Right lobe of liver (tissue), 6 donors: ENCODE data around the gene MNAT1. TPM values are rescaled to one million over a fixed set of nuclear protein-coding genes. Genes with fewer than 3 reads are reported as not detected.
A peak's percentile ranks its signal among the peaks of the same experiment; 100 is the strongest.

Experiments
- ATAC-seq, 4 donors: fragments of 200-7000 bp; cut with Tn5 transposase; one replicate each; pipeline ENCODE4 v1.9.1; 2020; ENCODE audit warnings: mild to moderate bottlenecking in 4 of 4, moderate library complexity in 4 of 4
- DNase-seq, 3 donors: peaks; one replicate each; pipeline ENCODE4 v3.0.0-alpha.2; 2020
- H3K27ac ChIP-seq, 3 donors: fragments of 200-600 bp; one replicate each; pipeline ENCODE4 v1.8.0; 2022
- H3K27me3 ChIP-seq, 2 donors: fragments of 200-600 bp; one replicate each; pipeline ENCODE4 v1.8.0; 2022
- H3K36me3 ChIP-seq, 4 donors: fragments of 200-600 bp; sonication (generic) in 1 of 4; one replicate each; pipeline versions ENCODE4 v1.5.1 to v1.8.0; 2017 to 2022; ENCODE audit warnings: control low read depth in 1 of 4
- H3K4me1 ChIP-seq, 4 donors: fragments of 200-600 bp; sonication (generic) in 1 of 4; one replicate each; pipeline versions ENCODE4 v1.5.1 to v1.8.0; 2017 to 2022; ENCODE audit warnings: control low read depth in 1 of 4
- H3K4me3 ChIP-seq, 3 donors: fragments of 200-600 bp; one replicate each; pipeline ENCODE4 v1.8.0; 2022
- H3K9me3 ChIP-seq, 4 donors: fragments of 200-600 bp; sonication (generic) in 1 of 4; one replicate each; pipeline versions ENCODE4 v1.5.1 to v1.8.0; 2017 to 2022; ENCODE audit warnings: control low read depth in 1 of 4
- POLR2A ChIP-seq: fragments of 450-650 bp; IDR thresholded peaks from one replicate; pipeline ENCODE4 v1.6.1; 2017; ENCODE audit warnings: antibody characterized with exemption, mild to moderate bottlenecking
- WGBS: methylation state at CpG from one replicate; pipeline ENCODE4 v1.1.6; 2018; ENCODE audit warnings: low coverage, low lambda C conversion rate; ENCODE audit not compliant: insufficient coverage; ENCODE audit errors: missing lambda C conversion rate; 5-methylcytosine and 5-hydroxymethylcytosine counted together
- intact Hi-C, 2 donors: fragments of 100-400 bp; cut with DNase I; formaldehyde crosslinking; loops; one replicate each; pipeline versions ENCODE4 v1.11.2 to v1.14.1; 2022
- total RNA-seq, 6 experiments: library from RNA; depleted of rRNA in 2 of 6; stranded (reverse); fragments of >200 nt in 2 of 6; fragmentation: NEBNext Ultra II Directional in 3 of 6; extraction: Animal tissue kit (Norgen Biotek cat#: 25700) in 3 of 6; gene quantifications; one replicate each; pipeline versions ENCODE4 v1.1.0 to v1.2.4, GENCODE V29; 2016 to 2023
- TF ChIP-seq, protein P1 (sequence below), 4 donors: fragments of 200-600 bp in 3 of 4; fragments of 450-650 bp in 1 of 4; IDR thresholded peaks; one replicate each; pipeline versions ENCODE4 v1.5.1 to v1.8.0; 2016 to 2022; ENCODE audit warnings: antibody characterized with exemption in 4 of 4, mild to moderate bottlenecking in 2 of 4
- donor health status: DM: no; HTN: yes; CAD: no.
- donor health status: DM: no; HTN: no; CAD: no.
- donor health status: DM: no; HTN: no; CAD: no.
- donor health status: DM: no; HTN: yes; CAD: no.
- donor health status: DM: no; HTN: yes; CAD: no.

Gene MNAT1
- total RNA-seq, 6 experiments from 2014 or later = 10.5 to 15.2 (median 12.3) TPM

DNA sequence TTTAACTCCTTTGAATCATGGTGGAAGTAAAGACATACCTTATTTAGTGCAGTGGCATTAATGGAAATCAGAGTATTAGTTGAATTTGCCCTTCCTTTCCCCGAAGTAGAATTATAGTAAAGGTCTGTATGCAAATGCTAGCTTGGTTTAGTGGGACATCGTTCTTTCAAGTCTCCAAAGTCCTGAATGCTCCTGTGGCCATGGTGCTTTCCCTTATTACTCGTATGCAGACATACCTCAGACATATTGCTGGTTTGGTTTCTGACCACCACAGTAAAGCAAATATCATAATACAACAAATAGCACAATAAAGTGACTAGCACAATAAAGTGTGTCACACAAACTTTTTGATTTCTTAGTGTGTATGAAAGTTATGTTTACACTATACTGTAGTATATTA is 52.3 kb downstream of the MNAT1 start:
- Histone ChIP-seq H3K9me3 (no peaks in the 10 kb centered on the region), H3K27ac (no peak overlapping the region), H3K4me3 (no peak overlapping the region), H3K36me3 (no peaks in the 10 kb centered on the region), H3K4me1 (peaks cover 0 to 7% (median 0%) of the 10 kb centered on the region in 4 donors), H3K27me3 (no peaks in the 10 kb centered on the region)
- intact Hi-C loops = no loop called here
- TF ChIP-seq, protein P1, sequence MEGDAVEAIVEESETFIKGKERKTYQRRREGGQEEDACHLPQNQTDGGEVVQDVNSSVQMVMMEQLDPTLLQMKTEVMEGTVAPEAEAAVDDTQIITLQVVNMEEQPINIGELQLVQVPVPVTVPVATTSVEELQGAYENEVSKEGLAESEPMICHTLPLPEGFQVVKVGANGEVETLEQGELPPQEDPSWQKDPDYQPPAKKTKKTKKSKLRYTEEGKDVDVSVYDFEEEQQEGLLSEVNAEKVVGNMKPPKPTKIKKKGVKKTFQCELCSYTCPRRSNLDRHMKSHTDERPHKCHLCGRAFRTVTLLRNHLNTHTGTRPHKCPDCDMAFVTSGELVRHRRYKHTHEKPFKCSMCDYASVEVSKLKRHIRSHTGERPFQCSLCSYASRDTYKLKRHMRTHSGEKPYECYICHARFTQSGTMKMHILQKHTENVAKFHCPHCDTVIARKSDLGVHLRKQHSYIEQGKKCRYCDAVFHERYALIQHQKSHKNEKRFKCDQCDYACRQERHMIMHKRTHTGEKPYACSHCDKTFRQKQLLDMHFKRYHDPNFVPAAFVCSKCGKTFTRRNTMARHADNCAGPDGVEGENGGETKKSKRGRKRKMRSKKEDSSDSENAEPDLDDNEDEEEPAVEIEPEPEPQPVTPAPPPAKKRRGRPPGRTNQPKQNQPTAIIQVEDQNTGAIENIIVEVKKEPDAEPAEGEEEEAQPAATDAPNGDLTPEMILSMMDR (IDR thresholded peaks at IDR 0.05) = no peak
- TF ChIP-seq POLR2A = no peak
- no peak for ATAC-seq
- 89% methylated on average over 3 of the region's 3 CpGs for WGBS
- no peak for DNase-seq

DNA sequence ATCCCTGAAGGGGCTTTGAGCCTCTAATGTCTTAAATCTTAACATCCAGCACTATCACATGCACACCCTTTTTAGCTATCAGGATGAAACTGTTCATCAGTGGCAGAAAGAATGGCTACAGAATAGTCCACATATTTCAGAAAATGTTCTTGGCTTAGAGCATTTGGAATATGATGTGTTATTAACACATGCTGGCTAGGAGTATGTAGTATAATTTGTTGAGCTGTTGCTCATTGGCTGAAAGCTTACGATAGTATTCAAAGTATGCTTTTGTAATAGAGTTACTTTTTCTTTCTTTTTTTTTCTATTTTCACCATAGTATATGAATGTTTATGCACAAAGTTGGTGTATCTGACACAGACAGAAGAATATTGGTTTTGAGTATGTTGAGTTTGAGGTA is 55.1 kb downstream of the MNAT1 start:
- H3K27ac ChIP-seq = no peak overlapping the region
- peaks cover 0 to 7% (median 0%) of the 10 kb centered on the region in 4 donors for H3K4me1 ChIP-seq
- no peak for ATAC-seq
- intact Hi-C loops = no loop called here
- TF ChIP-seq, protein P1 (IDR thresholded peaks at IDR 0.05) = no peak
- no peak for TF ChIP-seq POLR2A
- no peaks in the 10 kb centered on the region for H3K9me3 ChIP-seq
- no peaks in the 10 kb centered on the region for H3K27me3 ChIP-seq
- no peaks in the 10 kb centered on the region for H3K36me3 ChIP-seq
- no peak overlapping the region for H3K4me3 ChIP-seq
- 100% methylated on average over 1 of the region's 1 CpG for WGBS
- no peak for DNase-seq

DNA sequence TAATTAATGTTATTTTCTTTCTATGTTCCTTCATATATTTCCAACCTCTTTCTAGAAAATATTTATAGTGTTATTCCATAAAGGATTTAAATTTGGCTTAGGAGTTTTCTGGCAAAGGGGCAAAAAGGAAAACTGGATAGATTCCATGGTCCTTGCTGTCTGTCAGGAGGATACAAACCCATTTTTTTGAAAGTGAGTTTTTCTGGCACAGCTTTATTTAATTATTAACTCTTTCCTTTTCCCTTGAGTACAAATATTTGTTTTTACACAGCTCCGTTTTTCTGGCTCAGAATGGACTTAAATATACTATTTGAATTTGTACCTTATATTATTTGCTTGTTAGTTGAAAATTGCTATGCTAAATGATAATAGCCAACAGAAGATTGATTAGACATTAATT is 56.3 kb downstream of the MNAT1 start:
- no peak for TF ChIP-seq POLR2A
- TF ChIP-seq, protein P1 (IDR thresholded peaks at IDR 0.05) = no peak
- ATAC-seq (peak in 3 of 4 donors; percentile 40 to 88 (median 70)), DNase-seq (no peak)
- intact Hi-C loops = no loop called here
- WGBS = 33% methylated on average over 1 of the region's 1 CpG
- Histone ChIP-seq H3K36me3 (no peaks in the 10 kb centered on the region), H3K27ac (no peak overlapping the region), H3K27me3 (no peaks in the 10 kb centered on the region), H3K9me3 (no peaks in the 10 kb centered on the region), H3K4me1 (peaks cover 0 to 7% (median 0%) of the 10 kb centered on the region in 4 donors), H3K4me3 (no peak overlapping the region)

DNA sequence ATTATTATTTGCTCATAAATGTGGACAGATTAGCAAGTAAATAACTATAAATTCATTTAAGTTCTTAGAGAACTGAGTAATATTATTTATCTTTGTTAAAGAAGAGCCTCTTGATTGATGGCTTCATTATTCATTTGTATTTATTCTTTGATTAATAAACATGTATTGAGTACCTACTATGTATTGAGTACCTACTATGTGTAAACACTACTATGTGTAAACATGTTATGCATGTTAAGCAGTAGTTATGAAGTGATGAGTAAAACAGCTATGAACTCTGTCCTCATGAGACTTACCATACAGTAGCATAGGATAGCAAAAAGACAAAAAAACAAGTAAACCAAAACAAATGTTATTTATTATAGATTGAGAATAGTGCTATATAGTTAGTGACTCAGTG is 61.9 kb downstream of the MNAT1 start:
- Histone ChIP-seq H3K4me3 (no peak overlapping the region), H3K4me1 (peaks cover 0 to 5% (median 0%) of the 10 kb centered on the region in 4 donors), H3K9me3 (no peaks in the 10 kb centered on the region), H3K27ac (no peak overlapping the region), H3K36me3 (no peaks in the 10 kb centered on the region), H3K27me3 (no peaks in the 10 kb centered on the region)
- TF ChIP-seq, protein P1 (IDR thresholded peaks at IDR 0.05) = no peak
- intact Hi-C loops = no loop called here
- DNase-seq = no peak
- ATAC-seq = no peak

DNA sequence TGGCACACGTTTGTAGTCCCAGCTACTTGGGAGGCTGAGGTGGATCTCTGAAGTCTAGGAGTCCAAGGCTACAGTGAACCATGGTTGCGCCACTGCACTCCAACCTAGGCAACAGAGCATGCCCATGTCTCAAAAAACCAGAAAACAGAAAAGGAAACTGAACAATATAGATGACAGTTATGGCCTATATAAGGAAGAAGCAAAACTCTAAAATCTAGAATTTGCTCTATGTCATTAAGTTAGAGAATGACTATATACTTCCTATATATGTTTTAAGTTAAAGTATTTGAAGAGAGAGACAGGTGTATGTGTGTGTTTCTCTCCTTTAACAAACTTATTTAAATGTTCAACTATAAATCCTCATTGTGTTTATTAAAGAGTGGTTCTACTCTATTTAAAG is 65.8 kb downstream of the MNAT1 start:
- Histone ChIP-seq H3K4me1 (no peaks in the 10 kb centered on the region), H3K27me3 (no peaks in the 10 kb centered on the region), H3K36me3 (no peaks in the 10 kb centered on the region), H3K9me3 (no peaks in the 10 kb centered on the region), H3K4me3 (no peak overlapping the region), H3K27ac (no peak overlapping the region)
- 96% methylated on average over 2 of the region's 2 CpGs for WGBS
- ATAC-seq = no peak
- no peak for DNase-seq
- intact Hi-C loops = no loop called here
- TF ChIP-seq, protein P1 (IDR thresholded peaks at IDR 0.05) = no peak
- no peak for TF ChIP-seq POLR2A
